NB4 (cell line): ENCODE measurements around the gene TMEM232.
"Not testable (repeated sequence)": the region's sequence is repeated elsewhere in the genome, so short reads cannot be mapped to it uniquely, and the experiment has no call there.

Experiments
- DNase-seq: peaks from one replicate; pipeline ENCODE4 v3.0.0; 2010; ENCODE audit warnings: low read depth
- H3K4me3 ChIP-seq: one replicate; pipeline ENCODE4 v1.5.1; 2011; ENCODE audit warnings: mild to moderate bottlenecking, low read depth, low read length, moderate library complexity
- MYC ChIP-seq: IDR thresholded peaks from 2 replicates; pipeline ENCODE4 v1.6.1; 2011; ENCODE audit warnings: low read depth, low read length
- POLR2A ChIP-seq: IDR thresholded peaks from 2 replicates; pipeline ENCODE4 v1.6.1; 2011; ENCODE audit warnings: mild to moderate bottlenecking; ENCODE audit not compliant: insufficient read length; ENCODE audit errors: extremely low read depth
- TF ChIP-seq, protein P1 (sequence below): IDR thresholded peaks from 2 replicates; pipeline ENCODE4 v1.6.1; 2011; ENCODE audit warnings: low read depth, low read length
- TF ChIP-seq, protein P2 (sequence below): IDR thresholded peaks from one replicate; pipeline ENCODE4 v1.5.1; 2012; ENCODE audit warnings: low read depth, low read length

The TMEM232 gene

GRCh38 chr5:110542949-110543348, 183.5 kb downstream of the TMEM232 start:
- no peak for TF ChIP-seq MYC
- no peak for TF ChIP-seq POLR2A
- TF ChIP-seq, protein P1, sequence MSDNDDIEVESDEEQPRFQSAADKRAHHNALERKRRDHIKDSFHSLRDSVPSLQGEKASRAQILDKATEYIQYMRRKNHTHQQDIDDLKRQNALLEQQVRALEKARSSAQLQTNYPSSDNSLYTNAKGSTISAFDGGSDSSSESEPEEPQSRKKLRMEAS: no peak
- TF ChIP-seq, protein P2, sequence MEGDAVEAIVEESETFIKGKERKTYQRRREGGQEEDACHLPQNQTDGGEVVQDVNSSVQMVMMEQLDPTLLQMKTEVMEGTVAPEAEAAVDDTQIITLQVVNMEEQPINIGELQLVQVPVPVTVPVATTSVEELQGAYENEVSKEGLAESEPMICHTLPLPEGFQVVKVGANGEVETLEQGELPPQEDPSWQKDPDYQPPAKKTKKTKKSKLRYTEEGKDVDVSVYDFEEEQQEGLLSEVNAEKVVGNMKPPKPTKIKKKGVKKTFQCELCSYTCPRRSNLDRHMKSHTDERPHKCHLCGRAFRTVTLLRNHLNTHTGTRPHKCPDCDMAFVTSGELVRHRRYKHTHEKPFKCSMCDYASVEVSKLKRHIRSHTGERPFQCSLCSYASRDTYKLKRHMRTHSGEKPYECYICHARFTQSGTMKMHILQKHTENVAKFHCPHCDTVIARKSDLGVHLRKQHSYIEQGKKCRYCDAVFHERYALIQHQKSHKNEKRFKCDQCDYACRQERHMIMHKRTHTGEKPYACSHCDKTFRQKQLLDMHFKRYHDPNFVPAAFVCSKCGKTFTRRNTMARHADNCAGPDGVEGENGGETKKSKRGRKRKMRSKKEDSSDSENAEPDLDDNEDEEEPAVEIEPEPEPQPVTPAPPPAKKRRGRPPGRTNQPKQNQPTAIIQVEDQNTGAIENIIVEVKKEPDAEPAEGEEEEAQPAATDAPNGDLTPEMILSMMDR: no peak
- H3K4me3 ChIP-seq: no peak overlapping the region
- no peak for DNase-seq

DNA sequence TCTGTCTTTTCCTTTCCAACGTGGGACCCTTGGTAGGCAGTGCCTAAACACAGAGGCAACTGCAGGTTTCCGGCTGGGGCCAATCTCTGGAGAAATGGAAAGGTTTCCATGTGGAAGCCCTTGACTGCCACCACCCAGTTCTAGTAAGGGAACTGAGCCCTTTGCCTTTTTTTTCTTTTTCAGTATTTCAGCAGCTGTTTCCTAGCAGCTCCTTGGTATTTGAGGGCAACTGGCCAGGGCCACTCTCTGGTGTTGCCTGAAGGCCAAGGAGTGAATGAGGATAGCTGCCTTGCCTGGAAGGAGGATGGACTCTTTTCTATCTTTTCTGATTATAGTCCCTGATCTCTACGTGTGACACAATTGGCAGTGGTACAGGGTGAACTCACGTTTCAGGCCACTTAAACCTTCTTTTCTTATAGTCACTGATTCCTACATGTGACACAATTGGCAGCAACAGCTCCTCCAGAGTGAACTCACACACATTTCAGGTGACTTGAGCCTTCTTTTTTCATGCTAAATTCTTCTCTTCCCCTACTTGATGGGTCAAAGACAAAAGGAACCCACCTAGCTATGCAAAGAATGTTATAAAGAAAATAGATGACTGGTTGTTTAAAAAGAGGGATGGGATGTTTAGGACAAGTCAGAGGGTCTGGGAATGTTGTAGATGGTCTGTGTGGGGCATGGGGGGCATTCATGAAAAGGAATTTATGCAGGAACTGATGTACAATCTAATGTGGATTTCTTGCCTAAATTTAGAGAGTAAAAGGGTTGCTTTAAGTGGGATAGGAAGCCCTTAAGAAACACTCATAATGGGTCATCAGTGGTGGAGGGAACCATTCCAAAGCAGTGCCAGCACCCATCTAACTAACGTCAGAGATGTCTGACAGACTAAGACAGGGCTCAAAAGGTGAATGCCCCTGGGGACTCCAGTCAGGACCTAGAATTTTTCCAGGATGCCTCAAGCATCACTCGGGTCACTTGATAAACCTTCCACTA, 190.1 kb downstream of the TMEM232 start:
- H3K4me3 ChIP-seq: no peak overlapping the region
- TF ChIP-seq, protein P2: no peak
- no peak for TF ChIP-seq MYC
- TF ChIP-seq, protein P1: no peak
- no peak for TF ChIP-seq POLR2A
- DNase-seq: no peak

- H3K4me3 ChIP-seq, DNase-seq: not testable (repeated sequence)
These were observed 191.3 kb downstream of the TMEM232 start for GRCh38 chr5:110535146-110535545.

DNA sequence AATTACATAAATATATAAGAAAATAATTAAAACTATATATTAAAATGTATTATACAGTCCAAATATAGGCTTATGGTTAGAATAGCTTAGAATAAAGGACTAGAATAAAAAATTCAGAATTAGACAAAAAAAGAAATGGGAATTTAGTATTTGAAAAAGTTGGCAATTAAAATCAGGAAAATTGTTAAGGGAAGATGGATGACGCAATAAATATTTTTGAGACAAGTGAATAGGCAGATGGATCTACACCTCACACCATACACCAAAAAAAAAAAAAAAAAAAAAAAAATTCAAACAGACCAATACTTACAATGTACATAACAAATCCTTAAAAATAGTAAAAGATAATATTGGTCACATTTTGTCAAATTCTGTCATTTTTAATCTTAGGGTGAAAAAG, 200.7 kb downstream of the TMEM232 start:
- TF ChIP-seq, protein P1: no peak
- TF ChIP-seq MYC (no peak), POLR2A (no peak)
- TF ChIP-seq, protein P2: no peak
- no peak overlapping the region for H3K4me3 ChIP-seq
- DNase-seq: no peak

DNA sequence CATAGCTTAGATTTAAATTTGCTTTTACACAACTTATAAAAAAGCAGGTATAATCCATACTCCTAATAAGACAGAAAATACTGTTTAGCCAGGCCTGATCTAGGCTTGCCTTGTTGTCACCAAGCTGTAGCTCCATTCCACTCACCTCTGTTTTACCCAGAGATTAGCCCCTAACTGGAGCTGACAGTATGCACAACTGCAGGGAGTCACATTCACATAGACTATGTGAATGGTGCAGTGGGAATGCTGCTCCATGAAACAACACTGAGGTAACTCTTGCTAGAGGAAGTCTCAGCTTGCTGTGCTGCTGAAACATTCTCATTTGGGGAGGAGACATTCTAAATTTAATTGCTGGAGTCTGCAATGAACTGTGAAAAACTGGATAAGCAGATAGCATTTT, 209.1 kb downstream of the TMEM232 start:
- TF ChIP-seq, protein P1: no peak
- TF ChIP-seq, protein P2: no peak
- TF ChIP-seq MYC (no peak), POLR2A (no peak)
- no peak for DNase-seq
- no peak overlapping the region for H3K4me3 ChIP-seq

DNA sequence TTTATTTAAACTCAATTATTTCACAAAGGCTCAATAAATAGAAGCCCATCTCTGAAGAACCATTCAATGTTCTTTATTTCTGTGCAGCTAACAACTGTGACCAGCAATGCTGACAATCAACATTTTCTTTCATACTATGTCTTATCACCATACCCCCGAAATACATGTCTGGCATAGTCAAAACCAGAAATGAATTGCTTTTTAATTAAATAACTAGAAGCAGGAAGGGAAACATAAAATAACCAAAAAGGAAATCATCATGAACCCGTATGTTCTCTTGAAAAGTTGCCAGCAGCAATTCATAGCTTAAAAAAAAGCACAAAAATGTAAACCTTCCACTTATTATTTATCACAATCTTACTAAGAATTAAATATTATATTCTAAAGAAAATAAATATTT, 212.4 kb downstream of the TMEM232 start:
- H3K4me3 ChIP-seq: no peak overlapping the region
- TF ChIP-seq MYC (no peak), POLR2A (no peak)
- TF ChIP-seq, protein P2: no peak
- TF ChIP-seq, protein P1: no peak
- no peak for DNase-seq
